Measurements from ENCODE around the gene GNLY. TPM values are rescaled to one million over a fixed set of nuclear protein-coding genes. Genes with fewer than 3 reads are reported as not detected.

The GNLY gene
- total and polyA plus RNA-seq, 9 of the 15 experiments (the other 6 are each of a cell fraction or from before 2014, with no cell fraction given) = not detected

- no peak for TF ChIP-seq FOXP1 (CRISPR knock-in tag; IDR thresholded peaks at IDR 0.05)
- no peak for TF ChIP-seq MYNN (IDR thresholded peaks at IDR 0.05)
- TF ChIP-seq MYNN (CRISPR knock-in tag; IDR thresholded peaks at IDR 0.05) = no peak
- no peak for TF ChIP-seq KLF16 (IDR thresholded peaks at IDR 0.05)
- peak; percentile 82 for TF ChIP-seq EGR1 (conservative IDR thresholded peaks at IDR 0.05)
- no peak for TF ChIP-seq PKNOX1 (IDR thresholded peaks at IDR 0.05)
- no peak for TF ChIP-seq DIDO1 (tag; IDR thresholded peaks at IDR 0.05; ENCODE audit: low read depth)
- no peak for TF ChIP-seq MTA1 (IDR thresholded peaks at IDR 0.05; ENCODE audit: borderline replicate concordance)
- no peak for TF ChIP-seq KDM5B (IDR thresholded peaks at IDR 0.05; ENCODE audit: insufficient replicate concordance, low read depth, low read length)
- no peak for TF ChIP-seq SRSF7 (optimal IDR thresholded peaks at IDR 0.05; ENCODE audit: low read depth, low read length)
- TF ChIP-seq AFF4 (CRISPR knock-in tag; IDR thresholded peaks at IDR 0.05) = no peak
- peak; percentile 57 for TF ChIP-seq FOSL1 (tag; conservative IDR thresholded peaks at IDR 0.05)
- TF ChIP-seq ZNF212 (CRISPR knock-in tag; IDR thresholded peaks at IDR 0.05) = no peak
These were observed 49.3 kb downstream of the GNLY start (continued) for GRCh38 chr2:85743304-85743978.
